ENCODE measurements around the gene EXOG. TPM values are rescaled to one million over a fixed set of nuclear protein-coding genes. Genes with fewer than 3 reads are reported as not detected.

Gene EXOG
- total RNA-seq, 2 donors from 2014 or later = 23.4 to 36.6 TPM

DNA sequence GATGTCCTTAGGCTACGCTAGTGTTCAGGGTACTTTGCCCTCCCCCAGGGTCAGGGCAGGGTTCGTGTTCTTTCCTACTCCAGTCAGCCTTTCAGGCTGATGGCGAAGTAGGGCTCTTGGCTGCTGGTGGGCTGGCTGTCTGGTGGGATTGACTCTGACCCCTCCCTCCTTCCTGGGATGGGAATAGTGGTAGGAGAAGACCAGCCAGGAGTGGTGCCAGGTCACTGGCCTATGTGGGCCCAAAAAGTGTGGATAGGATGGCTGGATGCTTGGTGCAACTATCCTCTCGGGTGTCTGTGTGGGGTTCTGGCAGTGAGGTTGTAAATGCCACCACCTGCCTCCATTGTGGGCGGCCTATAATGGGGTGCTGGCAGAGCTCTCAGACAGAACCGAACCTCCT, 20.4 kb upstream of the EXOG start:
- Histone ChIP-seq H3K9me3 (no peaks in the 10 kb centered on the region), H3K36me3 (peaks cover 11% of the 10 kb centered on the region), H3K4me1 (peaks cover 0 to 17% of the 10 kb centered on the region in 2 donors), H3K27ac (no peak overlapping the region), H3K27me3 (no peaks in the 10 kb centered on the region), H3K4me3 (no peak overlapping the region)
- DNase-seq (ENCODE audit: low spot score) = peak; percentile 32
- TF ChIP-seq, protein P1, sequence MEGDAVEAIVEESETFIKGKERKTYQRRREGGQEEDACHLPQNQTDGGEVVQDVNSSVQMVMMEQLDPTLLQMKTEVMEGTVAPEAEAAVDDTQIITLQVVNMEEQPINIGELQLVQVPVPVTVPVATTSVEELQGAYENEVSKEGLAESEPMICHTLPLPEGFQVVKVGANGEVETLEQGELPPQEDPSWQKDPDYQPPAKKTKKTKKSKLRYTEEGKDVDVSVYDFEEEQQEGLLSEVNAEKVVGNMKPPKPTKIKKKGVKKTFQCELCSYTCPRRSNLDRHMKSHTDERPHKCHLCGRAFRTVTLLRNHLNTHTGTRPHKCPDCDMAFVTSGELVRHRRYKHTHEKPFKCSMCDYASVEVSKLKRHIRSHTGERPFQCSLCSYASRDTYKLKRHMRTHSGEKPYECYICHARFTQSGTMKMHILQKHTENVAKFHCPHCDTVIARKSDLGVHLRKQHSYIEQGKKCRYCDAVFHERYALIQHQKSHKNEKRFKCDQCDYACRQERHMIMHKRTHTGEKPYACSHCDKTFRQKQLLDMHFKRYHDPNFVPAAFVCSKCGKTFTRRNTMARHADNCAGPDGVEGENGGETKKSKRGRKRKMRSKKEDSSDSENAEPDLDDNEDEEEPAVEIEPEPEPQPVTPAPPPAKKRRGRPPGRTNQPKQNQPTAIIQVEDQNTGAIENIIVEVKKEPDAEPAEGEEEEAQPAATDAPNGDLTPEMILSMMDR (IDR thresholded peaks at IDR 0.05) = no peak

DNA sequence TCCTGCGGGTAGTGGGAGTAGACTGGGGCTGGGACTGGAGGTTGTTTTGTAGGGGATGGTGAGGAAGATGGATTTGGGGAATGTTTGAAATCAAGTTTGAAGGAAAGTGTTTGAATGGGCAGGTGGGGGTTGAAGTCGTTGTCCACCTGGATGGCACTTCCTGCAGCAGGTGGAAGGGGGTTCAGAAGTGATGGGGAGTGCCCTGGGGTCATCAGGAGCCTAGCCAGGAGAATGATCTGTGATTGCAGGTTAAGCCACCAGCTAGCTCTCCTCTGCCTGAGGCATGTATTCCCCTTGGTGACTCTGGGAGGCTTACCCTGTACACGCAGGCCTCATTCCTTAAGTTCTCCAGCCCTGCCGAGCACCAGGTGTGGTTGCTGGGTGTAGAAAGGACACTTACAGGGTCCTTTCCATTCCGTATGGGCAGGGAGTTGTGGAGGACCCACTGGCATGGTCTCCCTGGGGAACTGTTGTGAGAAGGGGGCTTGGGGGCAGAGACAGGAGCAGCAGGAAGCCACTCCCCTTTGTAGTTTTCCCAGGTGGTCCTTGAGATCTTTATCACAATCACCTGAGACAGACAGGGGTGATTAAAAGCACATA, 19.9 kb upstream of the EXOG start:
- Histone ChIP-seq H3K4me1 (peaks cover 0 to 17% of the 10 kb centered on the region in 2 donors), H3K27me3 (no peaks in the 10 kb centered on the region), H3K4me3 (no peak overlapping the region), H3K27ac (no peak overlapping the region), H3K9me3 (no peaks in the 10 kb centered on the region), H3K36me3 (peaks cover 17% of the 10 kb centered on the region)
- TF ChIP-seq, protein P1 (IDR thresholded peaks at IDR 0.05) = no peak
- DNase-seq (ENCODE audit: low spot score) = no peak

GRCh38 chr3:38477057-38477820, 18.9 kb upstream of the EXOG start:
- Histone ChIP-seq H3K4me1 (peaks cover 0 to 15% of the 10 kb centered on the region in 2 donors), H3K36me3 (peaks cover 26% of the 10 kb centered on the region), H3K27me3 (no peaks in the 10 kb centered on the region), H3K9me3 (no peaks in the 10 kb centered on the region), H3K4me3 (no peak overlapping the region), H3K27ac (no peak overlapping the region)
- DNase-seq (ENCODE audit: low spot score) = no peak
- TF ChIP-seq, protein P1 (IDR thresholded peaks at IDR 0.05) = no peak

GRCh38 chr3:38477839-38478450, 18.2 kb upstream of the EXOG start:
- Histone ChIP-seq H3K4me3 (no peak overlapping the region), H3K27me3 (no peaks in the 10 kb centered on the region), H3K27ac (no peak overlapping the region), H3K36me3 (peaks cover 33% of the 10 kb centered on the region), H3K9me3 (no peaks in the 10 kb centered on the region), H3K4me1 (peaks cover 0 to 8% of the 10 kb centered on the region in 2 donors)
- DNase-seq (ENCODE audit: low spot score) = no peak
- TF ChIP-seq, protein P1 (IDR thresholded peaks at IDR 0.05) = no peak

DNA sequence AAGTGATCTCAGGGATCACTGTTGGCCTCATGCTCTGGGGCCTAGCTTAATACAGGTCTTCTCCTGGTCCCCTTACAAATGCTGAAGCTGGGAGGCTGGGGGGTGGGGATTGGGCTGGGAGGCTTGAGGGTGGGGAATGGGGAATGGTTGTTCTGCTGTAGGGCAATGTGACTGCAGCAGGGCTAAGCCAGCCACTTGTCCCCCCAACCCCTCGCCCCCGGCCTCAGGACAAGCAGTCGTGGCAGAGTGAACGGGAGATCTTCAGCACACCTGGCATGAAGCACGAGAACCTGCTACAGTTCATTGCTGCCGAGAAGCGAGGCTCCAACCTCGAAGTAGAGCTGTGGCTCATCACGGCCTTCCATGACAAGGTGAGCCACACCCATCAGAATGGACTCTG, 17.2 kb upstream of the EXOG start:
- TF ChIP-seq, protein P1 (IDR thresholded peaks at IDR 0.05) = no peak
- H3K4me3 ChIP-seq = no peak overlapping the region
- no peak overlapping the region for H3K27ac ChIP-seq
- H3K36me3 ChIP-seq = peaks cover 35% of the 10 kb centered on the region
- DNase-seq (ENCODE audit: low spot score) = no peak
- no peaks in the 10 kb centered on the region for H3K9me3 ChIP-seq
- no peaks in the 10 kb centered on the region for H3K27me3 ChIP-seq
- no peaks in the 10 kb centered on the region for H3K4me1 ChIP-seq

Data from right atrium auricular region (tissue), 2 donors.